GM19193 (cell line): ENCODE measurements around the gene ARMC6.

Source experiments
- POLR2A ChIP-seq: IDR thresholded peaks from 4 replicates; pipeline ENCODE4 v1.6.1; 2011; ENCODE audit not compliant: insufficient read depth, insufficient read length; ENCODE audit errors: extremely low read depth

The ARMC6 gene

GRCh38 chr19:19059018-19059836, 25.8 kb downstream of the ARMC6 start:
- TF ChIP-seq POLR2A: no peak

DNA sequence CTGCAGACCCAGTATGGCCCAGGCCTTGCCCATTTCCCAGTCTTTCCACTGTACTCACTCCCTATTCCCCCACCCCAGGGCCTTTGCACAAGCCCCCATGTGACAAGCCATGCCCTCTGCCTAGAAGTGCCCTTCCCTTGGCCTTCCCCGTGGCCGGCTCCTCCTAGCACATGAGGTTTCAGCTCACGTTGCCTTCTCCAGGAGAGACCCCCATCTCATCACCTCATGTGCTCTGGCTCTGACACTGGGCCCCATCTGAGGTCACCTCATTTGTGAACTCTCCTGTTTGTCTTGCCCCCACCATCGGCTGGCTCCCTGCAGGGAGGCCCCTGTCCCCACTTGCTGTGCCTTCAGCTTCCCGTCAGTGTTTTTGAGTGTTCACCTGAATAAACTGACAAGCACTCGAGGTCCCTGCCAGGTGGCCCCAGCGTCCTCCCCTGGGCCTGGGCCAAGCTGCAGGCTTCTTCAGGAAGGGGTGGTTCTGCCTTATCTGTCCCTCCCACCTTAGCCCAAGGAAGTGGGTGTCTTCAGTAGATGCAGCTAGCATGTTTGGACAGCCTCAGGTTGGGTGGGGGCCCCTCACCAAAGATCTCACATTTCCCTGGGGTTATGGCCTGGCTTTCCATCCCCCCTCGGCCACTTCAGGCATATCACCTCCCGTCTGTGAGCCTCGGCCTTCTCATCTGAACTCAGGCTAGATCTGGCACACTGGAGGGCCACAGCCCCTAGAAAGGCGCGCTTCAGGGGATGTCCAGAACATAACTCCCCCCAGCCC, 26.6 kb downstream of the ARMC6 start:
- no peak for TF ChIP-seq POLR2A

GRCh38 chr19:19061506-19061905, 28.1 kb downstream of the ARMC6 start:
- no peak for TF ChIP-seq POLR2A

DNA sequence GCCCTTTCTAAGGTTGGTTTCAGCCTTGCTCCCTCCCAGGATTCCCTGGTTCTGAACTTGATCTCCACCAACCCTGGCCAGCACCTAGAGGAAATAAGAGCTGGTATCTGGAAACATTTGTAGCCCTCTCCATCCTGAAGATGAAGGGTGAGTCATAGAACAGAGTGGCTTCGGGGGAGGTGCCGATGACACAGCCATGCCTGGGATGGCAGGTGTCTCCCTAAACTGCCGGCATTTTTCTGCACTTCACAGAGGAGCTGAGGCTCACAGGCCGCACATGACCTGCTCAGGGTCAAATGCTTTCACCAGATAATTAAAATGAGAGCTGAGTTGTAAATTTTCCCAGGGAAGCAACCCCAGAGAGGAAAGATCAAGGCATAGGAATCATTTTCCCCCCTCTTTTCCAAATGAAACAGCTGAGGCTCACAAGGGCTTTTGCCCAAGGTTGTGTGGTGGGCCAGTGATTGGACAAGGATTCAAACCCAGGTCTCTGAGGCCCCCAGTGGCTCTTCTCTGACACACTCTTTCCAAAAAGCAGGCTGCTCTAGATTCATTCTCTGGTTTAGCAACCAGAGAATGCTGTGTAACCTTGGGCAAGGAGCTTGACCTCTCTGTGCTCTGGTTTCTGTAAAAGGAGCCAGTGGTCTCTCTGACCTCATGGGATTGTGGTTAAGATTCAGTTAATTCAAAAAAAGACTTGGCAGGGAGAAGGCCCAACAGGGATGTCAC, 29.2 kb downstream of the ARMC6 start:
- TF ChIP-seq POLR2A: no peak

DNA sequence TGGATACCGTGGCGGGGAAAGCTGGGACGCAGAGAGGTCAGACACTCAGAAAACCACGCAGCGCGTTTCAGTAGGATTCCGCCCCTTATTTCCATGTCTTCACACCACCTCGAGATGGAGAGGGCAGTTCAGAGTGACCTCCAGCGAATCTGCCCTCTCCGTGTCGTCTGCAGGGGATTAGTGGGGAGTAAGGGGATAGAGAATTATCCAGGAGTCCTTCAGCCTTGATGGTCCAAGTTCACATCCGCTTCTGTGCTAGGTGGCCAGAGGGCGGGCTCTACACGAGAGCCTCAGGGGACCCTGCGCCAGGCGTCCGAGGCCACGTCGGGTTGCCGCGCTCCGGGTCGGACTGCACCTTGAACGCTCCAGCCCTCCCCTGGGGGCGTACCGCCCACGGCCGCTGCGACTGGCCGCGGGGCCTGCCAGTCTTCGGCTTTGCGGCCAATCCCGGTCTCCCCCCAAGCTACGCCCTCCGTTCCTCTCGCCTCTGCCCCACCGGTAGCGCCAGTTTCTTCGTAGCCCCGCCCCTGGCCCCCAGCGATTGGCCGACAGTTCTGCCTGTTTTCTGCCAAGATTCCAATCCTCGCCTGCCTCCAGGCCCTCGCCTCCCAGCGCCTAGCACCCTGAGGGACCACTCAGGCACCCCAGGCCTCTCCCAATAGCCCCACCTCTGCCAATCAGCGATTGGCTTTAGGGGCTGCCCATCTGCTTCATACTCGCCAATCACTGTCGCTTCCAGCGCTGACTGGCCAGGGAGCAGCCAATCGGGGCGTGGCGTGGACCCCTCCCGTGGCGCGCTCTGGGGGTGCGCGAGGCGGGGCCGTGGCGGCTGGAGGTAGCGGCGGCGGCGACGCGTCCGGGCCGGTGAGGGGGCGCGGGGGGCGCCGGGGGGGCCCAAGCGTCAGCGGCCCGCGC, 30.0 kb downstream of the ARMC6 start, which contains the start of gene SLC25A42:
Gene SLC25A42 (plus strand): TSS at position 812 of the 915 bp plus-strand sequence. CDS start 32,131 bp downstream, outside the sequence.
- peak; percentile 54 for TF ChIP-seq POLR2A

DNA sequence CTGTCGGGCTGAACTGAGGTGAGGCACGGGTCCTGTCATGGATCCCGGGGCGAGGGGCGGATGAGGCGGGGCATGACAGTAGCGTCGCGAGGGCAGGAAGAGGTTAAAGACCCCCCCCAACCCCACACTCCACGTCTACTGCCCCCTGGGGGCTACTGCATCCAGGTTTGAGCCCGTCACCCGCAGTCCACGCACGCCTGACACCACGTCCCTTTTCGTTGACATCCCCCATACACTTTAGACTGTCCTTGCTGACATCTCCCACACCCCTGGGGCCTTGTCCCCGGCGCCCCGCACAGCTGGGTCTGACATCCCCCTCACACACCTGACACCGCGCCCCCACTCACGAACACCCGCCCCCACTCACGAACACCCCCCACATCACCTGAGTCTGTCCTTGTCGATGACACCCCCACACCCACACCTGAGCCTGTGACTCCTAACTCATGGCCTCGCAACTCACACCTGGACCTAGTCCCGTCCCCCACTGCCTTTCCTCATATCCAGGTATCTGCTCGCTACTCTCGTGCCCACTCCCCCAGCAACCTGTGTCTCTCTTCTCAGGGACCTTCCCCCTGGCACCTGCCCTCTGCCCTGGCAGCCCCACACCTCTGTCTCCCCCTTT, 30.8 kb downstream of the ARMC6 start:
- TF ChIP-seq POLR2A: no peak

DNA sequence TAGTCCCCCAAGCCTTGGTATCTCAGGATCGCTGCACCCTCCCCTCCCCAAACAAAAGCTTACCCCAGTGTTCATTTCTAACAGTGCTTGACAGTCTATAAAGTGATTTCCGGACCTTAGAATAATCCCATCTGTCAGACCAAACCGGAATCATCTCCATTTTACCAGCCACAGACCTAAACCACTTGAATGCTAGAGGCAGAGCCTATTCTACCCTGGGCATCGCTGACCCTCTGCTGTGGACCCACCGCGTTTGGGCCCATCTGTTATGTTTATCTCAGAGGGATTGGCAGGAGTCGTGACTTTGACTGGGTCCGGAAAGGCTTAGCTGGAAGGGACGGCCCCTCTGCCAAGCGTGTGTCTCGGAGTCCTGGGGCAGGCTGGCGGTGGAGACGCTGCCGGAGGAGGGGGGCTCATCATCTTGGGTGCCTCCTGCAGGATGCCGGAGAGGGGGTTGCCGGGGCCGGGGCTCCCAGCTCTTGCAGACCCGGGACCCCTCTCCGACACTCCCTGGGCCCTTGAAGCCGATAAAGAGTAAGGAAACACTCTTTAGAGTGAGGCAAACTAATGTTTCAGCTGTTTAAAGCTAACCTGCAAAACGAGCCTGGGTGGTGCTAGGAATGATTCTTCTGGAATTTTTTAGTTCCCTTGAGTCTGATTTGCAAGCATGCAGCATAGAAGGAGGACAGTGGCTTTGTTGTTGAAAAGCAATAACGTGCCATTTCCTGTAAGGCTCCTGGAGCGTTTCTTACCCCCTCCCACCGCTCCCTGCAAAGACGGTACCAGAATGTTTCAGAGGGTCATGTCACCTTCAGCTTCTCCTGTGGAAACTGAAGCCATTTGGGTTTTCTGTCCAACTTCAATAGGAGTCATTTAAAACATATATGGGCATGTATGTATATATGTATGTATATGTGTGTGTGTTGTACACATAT, 31.7 kb downstream of the ARMC6 start:
- TF ChIP-seq POLR2A: no peak

- no peak for TF ChIP-seq POLR2A
These were observed 34.1 kb downstream of the ARMC6 start for GRCh38 chr19:19067276-19068072.

DNA sequence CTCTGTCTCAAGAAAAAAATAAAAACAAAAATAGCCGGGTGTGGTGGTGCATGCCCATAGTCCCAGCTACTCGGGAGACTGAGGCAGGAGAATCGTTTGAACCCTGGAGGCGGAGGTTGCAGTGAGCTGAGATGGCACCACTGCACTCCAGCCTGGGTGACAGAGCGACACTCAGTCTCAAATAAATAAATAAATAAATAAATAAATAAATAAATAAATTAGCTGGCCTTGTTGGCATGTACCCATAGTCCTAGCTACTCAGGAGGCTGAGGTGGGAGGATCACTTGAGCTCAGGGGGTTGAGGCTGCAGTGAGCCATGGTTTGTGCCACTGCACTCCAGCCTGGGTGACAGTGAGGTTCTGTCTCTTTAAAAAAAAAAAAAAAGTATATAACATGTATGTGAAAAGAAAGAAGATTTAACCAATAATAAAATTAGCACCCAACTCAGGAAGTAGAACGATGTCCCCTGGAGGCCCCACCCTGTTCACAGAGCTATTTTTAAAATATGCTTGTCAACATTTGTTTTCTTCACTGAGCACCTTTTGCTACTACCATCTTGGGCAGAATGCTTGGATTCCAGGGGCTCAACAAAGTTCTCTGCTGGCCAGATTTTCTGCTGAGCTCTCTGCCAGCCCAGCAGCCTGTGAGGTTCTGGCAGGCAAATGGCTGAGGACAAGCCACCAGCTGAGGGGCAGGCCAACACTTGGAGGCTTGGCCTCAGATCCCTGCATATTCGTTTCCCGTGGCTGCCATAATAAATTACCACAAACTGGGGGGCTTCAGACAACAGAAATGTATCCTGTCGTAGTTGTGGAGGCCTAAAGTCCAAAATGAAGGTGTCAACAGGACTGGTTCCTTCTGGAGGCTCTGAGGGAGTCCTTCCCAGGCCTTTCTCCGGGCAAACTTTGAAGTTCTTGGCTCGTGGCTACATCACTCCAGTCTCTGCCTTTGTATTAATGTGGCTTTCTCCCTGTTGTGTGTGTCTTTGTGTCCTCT, 35.6 kb downstream of the ARMC6 start:
- no peak for TF ChIP-seq POLR2A

DNA sequence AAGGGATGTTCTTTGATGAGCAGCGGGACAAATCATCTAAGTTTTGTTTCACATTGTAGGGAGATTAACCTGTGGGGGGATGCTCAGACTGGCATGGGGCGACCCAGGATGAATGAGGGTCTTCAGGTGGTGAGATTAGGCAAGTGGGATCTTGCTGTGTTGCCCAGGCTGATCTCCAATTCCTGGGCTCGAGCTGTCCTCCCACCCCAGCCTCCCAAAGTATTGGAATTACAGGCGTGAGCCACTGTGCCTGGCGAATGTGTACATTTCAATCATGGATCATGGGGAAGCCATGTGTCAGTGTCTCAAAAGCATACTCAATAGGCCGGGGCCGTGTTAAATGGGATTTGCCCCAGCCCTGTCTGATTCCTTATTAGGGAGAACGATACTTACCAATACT, 38.5 kb downstream of the ARMC6 start:
- no peak for TF ChIP-seq POLR2A
